GOT3 (cell line): Measurements from ENCODE around the gene DNAJC13.

Source experiments
- DNase-seq: peaks from one replicate; lab custom pipeline; 2025; ENCODE audit warnings: mixed read lengths; lab: John Stamatoyannopoulos, UW

The DNAJC13 gene

DNA sequence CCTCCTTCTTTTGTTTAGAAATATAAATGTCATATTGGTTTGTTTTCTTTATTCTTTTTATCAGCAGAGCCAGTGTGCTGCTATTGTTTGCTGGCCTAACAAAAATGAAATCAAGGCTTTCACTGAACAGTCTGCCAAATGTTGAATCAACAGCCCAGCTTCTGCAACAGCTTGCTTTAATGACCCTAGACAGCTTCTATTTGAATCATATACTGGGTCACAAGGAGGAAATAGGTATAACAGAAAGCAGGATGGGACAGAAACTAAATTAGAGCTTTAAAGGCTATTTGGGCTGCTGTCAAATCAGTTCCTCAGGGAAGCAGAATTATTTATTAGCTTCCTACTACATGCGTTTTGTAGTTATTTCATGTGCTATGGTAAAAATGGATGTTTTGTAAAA, 12.1 kb upstream of the DNAJC13 start:
- no peak for DNase-seq

DNA sequence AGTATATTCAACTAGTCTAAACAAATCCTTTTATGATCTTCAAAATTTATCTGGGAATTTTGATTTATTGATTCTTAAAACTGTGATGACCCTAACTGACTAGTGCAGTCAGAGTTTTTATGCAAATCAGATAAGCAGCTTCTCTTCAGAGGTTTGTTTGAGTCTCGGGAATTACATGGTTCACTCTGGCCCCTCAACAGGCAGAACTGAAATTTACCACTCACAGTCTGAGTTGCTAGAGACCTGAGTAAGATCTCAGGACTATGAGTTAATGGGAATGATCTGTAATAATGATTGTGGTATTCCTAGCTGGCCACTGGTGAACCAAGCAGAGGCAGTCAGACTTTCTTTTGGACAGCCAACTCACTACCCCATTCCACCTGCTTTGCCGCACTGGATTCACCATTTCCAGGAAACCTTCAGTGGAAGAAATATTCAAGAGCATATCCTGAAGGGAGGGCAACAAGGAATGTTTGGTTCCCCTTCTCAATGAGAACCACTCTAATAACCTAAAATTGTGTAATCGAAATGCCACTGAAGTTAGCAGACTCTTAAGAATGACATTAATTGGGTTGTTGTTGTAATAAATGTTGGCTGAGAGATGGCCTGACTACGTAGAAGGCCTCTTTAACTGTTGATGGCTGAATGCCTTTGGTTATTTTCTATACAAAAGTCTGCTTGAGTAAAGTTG, 11.5 kb upstream of the DNAJC13 start:
- DNase-seq: no peak

DNA sequence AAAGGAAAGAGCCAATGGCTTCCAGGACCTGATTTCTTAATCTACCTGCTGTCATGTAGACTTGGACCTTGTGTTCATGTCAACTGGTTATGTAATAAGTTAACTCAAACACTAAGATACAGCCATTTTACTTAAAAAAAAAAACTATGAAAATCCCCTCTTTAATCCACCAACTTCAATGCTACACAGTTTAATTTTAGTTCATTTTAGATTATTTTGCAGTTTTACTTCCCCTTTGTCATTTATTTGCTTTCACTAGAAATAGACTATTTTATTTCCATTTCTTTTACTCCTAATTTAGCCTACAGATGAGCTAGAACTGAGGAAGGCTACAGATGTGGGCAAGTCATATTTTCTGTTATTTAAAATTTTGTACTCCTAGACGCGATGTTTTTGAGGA, 10.7 kb upstream of the DNAJC13 start:
- no peak for DNase-seq

DNA sequence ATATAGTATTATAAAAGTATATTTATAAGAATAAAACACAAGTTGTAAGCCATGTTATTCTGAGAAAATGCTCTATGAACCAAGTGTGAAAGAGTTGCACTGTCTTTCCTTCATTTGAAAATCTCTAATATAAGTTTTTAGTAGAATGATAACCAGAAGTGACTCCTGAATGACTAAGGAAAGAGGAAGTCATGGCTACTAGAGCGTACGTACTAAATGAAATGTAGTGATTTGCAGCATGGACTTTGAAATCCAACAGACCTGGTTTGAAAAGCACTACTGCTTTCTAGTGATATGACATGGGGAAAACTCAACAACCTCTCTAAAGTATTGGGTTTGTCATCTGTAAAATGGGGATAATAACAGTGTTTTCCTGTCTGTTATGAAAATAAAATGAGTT, 10.3 kb upstream of the DNAJC13 start:
- DNase-seq: no peak

DNA sequence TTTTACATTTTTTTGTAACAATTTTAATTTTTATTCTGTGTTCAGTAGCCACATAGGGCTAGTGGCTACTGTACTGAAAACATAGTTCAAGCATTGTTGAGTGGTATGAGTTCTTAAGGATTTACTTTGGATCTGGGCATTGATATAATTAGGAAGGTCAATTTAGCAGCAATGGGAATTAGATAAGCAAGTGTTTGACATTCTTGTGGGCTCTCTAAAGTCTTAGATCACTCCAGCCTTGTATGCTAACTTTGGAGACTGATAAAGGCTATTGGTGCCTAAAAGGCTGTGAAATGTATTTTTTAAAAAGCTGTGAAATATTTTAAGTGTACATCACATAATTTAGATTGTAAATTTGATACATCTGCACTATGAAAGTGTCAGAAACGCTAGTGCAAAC, 2.5 kb upstream of the DNAJC13 start:
- no peak for DNase-seq

DNA sequence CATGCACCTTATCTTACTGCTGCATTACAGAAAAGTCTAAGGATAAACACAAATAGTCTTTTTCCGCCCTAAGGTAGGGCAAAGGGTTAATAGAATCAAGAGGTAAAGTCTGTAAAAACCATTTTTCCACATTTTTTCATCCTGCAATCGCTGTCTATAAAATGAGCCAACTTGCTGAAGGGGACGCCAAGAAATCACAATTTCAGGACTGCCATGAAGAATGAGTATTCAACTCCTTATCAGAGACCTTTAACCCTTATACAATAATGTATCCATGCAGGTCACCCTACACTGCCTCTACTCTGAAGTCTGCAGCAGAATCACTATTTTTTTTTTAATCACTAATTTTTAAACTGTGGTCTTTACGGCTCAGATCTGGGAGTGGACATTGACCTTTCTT, 1.1 kb upstream of the DNAJC13 start:
- DNase-seq: no peak

DNA sequence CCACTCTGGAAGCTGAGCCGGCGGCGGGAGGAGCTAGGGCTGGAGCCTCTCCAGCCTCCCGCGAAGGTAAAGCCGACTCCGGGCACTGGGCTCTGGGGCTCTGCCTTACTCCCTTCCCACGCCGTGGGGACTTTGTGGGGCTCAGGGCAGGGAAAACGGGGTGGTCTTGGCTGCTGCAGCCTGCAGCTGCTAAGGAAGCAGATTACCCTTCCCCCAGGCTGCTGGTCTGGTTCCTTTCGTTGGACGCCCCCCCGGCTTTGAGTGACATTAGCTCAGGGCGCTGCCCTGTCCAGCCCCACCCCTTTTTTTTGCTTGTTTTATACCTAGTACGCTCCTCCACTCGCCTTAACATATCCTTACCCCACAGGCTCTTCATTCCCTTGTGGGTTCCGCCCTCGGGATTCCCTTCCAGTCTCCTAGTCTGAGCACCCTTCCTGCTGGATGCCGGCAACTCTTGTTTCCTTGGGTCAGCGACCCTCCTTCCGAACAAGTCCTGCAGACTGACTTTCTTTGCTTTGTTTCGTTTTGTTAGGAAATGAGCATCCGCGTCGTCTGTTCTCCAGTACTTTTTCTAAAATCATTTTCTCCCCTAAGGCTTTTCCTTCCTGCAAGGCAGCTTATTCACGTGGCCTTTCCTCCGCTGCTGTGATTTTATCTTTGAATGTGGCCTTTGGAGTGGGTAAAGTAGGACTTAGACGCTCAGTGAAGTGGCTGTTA, 551 bp downstream of the DNAJC13 start:
- no peak for DNase-seq

DNA sequence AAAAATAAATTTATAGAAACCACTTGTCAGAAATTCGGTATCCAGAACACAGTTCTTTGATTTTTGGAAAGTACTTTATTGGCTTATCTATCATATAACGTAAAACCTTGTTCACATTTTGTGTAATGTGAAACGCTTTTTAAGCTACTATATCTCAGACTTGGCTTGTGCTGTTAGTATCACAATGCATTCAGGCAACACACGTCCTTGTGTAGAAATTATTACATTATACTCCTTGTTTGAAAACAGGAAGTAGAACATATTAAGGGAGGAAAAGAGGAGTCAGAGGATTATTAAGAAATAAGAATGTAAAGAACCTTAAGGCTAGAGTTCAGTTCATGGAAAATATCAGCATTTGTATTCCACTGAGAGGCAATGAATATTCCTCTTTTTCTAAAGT, 1.6 kb downstream of the DNAJC13 start:
- no peak for DNase-seq

DNA sequence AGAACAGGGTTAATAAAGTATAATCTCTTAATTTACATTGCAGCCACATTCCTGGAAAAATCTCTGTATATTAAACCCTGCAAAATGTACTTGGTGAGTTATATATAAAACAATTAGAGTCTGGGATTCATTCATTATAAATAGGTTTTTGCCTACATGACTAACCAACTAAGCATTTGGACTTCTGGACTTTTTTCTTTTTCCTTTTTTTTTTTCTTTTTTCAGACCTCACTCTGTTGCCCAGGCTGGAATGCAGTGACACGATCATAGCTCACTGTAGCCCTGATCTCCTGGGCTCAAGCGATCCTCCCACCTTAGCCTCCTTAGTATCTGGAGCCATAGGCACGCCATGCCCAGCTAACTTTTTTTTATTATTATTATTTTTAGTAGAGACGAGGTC, 4.5 kb downstream of the DNAJC13 start:
- DNase-seq: no peak

DNA sequence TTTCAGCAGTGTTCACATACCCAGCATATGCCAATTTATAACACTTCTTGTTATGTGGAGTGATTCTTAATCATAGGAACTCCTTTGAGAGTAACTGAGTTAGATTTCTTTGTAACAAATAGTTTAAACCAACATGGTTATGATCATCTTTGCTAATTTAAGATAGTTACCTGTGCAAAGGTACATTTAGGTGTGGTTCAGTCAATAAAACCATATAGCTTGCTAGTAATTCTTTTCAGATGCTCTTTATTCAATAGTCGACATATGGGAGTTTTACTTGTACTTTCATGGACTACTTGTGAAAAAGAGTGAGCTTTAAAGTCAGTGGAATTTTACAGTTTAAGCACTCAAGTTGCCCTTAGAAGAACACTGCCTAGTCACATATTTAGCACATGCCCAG, 5.2 kb downstream of the DNAJC13 start:
- DNase-seq: no peak

DNA sequence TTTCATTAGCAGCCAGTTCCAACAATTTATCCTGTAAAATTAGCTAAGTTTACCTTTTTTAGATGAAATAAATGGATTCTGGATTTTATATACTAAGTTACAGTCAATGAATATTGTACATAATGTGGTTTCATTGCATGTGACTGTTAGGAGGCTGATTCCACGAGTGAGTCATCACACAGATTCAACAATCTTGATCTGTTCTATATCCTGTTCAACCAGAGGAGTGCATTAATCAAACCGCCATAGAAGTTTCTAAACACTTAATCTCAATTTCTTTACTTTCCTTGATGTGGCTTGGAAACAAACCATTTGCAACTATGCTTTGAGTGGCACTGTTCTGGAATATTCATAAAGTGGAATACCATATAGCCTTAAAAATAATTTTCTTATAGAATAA, 15.3 kb downstream of the DNAJC13 start:
- no peak for DNase-seq

DNA sequence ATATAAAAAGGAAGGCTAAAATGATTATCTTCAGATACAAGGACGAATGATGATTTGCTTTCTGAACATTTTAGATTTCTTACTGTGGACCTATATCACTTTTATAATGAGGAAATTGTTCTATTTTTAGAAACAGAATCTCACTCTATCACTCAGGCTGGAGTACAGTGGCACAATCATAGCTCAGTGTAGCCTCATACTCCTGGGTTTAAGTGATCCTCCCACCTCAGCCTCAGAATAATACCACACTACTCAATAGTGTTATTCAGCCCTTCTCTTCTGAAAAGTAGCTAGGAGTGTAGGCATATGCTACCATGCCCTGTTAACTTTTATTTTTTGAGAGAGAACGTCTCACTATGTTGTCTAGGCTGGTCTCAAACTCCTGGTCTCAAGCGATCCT, 15.8 kb downstream of the DNAJC13 start:
- DNase-seq: no peak

DNA sequence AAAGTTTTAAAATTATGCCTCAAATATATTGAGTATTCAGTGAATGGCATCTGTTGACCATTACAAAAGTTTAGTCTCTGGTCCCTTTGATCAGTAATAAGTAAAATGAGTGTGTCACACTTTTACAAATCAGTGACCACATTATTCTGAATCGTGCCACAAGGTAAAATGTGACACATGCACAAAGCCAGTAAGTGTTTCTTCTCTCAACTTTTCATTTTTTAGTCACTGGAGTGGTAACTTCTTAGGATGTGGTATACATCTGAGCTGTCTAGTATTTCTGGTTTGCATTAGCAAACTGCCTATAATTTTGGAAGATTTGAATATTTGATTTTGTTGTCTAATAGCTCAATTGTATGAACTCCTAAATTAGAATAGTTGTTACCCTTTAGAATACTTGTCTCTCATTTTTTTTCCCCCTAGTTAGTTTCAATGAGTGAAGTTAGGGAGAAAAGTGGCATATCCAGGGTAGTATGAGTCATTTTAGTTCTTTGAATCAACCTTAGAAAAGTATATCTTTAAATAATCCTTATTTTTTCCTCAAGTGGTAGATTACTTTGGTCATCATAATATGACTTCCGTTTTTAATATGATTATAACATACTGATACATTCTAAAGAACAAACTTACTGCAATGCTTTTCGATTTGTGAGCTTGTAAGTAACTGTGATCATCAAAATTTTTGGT, 18.1 kb downstream of the DNAJC13 start:
- no peak for DNase-seq

DNA sequence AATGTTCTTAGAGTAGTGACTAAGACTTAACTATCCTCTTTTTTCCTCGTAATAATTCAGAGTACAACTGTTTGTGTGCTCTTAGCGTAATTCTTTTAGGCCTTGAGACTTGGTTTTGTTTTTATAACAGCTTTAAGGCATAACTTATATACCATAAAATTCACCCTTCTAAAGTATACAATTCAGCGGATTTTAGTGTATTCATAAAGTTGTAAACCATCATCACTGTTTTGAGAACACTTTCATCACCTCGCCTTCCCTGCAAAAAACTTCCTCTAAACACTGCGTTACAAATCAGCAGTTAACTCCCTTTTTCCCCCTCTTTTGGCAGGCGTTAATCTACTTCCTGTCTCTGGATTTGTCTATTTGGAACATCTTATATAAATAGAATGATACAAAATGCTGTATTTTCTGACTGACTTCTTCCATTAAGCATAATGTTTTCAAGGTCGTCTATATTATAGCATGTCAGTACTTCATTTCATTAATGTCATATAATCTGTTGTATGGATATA, 18.7 kb downstream of the DNAJC13 start:
- no peak for DNase-seq

DNA sequence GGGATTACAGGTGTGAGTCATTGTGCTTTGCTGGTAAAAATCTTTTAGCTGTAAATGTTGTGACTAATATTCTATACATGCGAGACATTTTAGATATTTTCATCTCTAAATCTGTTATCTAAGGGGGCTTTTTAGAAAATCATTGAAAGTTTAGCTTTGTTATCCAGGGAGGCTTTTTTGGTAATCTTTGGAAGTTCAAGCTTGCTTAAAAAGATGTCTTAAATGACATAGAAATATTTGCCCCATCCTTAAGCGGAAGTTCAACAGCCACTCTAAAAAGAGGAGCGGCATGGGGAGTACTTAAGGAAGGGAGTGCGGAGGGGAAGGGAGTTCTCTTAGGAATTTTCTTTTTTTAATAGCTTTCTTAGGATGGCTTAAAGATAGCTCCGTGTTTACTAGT, 26.1 kb downstream of the DNAJC13 start:
- DNase-seq: no peak

DNA sequence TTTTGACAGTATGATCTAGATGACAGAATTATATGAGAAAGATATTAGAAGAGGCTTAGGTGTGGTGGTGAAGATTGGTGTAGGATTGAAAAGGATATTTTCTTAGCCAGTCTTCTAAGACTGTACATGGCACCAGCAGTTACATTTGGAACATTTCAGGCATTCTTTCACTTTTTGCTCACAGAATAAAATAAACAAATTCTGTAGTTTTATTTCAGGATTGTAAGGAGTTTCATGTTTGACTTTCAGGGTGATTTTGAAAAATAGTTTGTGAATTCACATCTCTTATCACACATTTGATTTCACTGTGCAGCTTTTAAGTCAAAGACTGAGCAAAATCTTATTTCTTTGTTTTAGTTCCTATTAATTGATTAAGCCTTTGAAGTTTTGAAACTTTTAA, 27.1 kb downstream of the DNAJC13 start:
- DNase-seq: no peak

DNA sequence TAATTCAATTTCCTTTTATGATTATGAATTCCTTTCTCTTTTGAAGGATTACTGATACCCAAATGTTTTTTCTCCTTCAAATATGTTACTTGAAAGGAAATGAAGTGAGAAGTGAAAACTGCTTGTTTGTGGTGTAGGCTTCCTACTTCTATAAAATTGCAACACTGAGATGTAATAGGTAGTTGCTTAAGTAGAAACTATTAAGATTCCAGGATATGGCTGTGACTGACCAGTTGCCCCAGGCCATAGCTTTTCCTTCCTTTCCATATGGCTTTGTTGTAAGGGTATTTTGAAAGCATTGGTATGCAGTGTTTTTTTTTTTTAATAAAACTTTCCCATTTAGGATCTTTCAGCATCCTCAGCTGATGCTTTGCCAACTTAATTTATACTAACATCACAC, 28.5 kb downstream of the DNAJC13 start:
- DNase-seq: no peak

DNA sequence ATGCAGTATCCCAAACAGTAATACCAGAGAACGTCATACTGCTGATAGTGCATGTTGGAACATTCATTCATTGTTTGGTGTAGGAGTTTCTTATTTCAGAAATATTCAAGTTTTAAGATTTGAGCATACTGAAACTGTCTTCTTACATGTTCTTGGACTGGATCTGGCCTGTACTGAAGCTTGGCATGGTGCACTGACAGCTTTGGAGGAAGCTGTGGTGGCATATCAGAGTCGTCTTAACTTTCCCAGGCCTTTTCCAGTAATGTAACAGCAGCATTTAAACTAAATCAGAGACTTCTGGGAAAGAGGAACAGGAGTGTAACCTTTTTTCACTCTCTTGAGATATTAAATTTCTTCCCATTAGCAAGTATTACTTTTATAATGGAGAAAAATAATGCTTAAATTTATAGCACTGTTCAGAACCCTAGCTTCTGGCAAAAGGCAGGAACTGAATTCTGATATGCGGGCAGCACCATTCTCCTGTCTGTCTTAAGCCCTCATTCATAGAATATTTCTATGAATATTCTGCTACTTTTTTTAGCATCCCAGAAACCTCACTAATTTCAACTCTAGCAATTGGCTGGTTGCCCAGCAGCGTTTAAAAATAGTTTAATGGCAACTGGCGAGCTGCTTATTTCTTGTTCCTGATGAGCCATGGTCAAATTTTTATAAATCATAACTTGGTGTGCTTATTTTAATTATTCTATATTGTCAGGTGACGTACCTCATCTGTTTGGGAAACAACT, 31.1 kb downstream of the DNAJC13 start:
- no peak for DNase-seq

DNA sequence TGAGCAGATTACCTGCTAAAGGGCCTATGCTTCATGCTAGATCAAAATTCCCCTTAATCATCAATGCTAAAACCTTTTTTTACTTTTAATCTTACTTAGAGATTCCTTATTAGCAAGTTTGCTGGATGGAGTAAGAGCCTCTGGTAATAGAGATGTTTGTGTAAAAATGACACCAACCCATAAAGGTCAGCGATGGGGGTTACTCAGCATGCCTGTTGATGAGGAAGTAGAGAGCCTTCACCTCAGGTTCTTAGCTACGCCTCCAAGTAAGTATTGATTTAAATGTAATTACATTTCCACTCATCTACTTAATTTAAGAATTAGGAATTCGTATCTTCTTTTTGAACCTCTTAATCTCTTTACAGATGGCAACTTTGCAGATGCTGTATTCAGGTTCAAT, 38.8 kb downstream of the DNAJC13 start:
- no peak for DNase-seq

DNA sequence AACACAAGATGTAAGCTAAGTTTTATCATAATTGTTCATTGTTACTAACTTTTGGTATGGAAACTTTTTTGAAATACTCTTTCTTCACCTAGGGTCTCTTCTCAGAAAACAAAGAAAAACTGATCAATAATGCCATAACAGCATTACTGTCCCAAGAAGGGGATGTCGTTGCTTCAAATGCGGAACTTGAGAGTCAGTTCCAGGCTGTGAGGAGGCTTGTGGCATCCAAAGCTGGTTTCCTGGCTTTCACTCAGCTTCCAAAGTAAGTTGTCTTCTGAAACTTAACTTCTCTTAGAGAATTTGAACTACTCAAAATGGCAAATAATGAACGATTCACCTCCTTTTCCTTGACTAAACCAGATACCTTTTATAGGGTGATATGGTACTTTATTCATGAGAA, 39.3 kb downstream of the DNAJC13 start:
- no peak for DNase-seq

DNA sequence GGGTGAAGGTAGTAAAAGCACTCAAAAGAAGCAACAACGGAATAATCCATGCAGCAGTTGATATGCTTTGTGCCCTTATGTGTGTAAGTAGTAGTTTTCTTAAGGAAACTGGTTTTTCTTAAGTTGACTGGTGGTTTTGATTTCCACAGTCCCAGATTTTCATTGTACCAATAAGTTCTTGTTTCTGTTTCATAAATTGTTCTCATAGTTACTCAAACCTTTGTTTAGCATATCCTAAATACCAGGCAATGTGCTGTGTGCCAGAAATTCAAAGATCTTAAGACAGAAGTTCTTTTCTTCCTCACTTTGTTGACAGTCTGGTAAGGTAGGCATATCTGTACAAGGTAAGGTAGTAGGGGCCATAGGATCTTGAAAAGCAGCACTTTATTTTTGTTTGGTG, 40.0 kb downstream of the DNAJC13 start:
- DNase-seq: no peak

DNA sequence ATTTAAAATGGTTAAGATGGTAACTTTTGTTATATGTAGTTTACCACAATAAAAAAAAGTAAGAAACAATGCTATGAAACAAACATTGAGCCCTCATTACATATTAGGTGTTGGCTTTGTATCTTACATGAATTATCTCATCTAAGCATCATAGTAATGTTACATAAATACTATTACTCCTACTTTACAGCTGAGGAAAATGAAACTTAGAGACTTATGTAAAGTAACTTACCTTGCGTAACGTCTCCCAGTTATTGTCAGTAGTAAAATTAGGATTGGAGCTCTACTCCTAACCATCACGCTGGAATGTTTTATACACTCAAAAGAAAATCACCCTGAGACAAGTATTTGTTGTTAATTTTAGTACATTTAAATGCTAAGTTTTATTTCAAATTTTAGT, 42.2 kb downstream of the DNAJC13 start:
- DNase-seq: no peak

DNA sequence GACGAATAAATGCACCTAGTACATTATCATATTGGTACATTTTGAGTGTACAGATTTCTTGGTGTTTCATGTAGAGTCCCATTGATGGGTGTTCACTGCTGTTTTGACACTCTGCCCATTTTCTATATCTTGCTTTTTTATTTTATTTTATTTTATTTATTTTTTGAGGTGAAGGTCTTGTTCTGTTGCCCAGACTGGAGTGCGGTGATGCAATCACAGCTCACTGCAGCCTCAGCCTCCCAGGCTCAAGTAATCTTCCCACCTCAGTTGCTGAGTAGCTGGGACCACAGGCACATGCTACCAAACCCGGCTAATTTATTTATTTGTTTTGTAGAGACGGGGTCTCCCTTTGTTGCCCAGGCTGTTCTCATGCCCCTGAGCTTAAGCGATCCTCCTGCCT, 44.2 kb downstream of the DNAJC13 start:
- DNase-seq: no peak
